GM15510 (cell line): Measurements from ENCODE around the gene MSH3.

Source experiments
- POLR2A ChIP-seq: IDR thresholded peaks from 3 replicates; pipeline ENCODE4 v1.6.1; 2011; ENCODE audit warnings: borderline replicate concordance; ENCODE audit not compliant: insufficient read length; ENCODE audit errors: extremely low read depth

Gene MSH3

DNA sequence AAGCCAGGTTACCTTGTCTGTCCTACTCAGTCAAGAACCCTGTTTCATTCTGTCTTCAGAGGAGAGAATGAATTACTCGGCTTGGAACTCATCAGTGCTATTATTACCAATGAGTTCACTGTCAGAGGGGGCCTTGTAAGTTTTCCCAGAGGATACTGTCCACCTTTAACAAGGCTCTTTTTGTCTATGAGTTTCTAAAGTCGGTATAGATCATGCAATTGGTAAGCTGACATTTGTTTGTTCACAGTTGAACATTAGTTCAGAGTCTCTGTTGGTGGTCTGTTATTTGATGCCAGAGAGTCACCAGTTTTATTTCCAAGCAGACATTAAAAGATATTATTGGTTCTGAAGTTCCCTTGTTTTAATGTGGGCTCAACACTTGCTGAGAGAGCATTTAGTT is 58.5 kb downstream of the MSH3 start:
- no peak for TF ChIP-seq POLR2A

DNA sequence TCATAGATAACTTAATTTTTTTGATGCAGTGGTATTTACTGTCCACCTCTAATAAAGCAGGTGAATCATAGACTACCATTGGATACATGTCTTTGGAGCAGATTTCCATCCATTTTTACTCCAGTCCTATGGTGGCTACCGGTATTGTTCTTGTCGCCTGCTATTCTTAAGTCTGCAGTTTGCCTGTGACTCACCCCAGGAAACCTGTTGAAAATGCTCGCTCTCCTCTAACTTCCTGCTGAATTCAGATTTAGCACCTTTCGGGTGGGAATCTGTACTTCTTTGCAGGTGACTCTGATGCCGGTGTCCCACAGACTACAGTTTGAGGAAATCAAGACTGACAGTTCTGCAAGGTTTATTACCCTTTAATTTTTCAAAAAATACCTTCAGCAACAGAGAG is 59.2 kb downstream of the MSH3 start:
- TF ChIP-seq POLR2A = no peak

DNA sequence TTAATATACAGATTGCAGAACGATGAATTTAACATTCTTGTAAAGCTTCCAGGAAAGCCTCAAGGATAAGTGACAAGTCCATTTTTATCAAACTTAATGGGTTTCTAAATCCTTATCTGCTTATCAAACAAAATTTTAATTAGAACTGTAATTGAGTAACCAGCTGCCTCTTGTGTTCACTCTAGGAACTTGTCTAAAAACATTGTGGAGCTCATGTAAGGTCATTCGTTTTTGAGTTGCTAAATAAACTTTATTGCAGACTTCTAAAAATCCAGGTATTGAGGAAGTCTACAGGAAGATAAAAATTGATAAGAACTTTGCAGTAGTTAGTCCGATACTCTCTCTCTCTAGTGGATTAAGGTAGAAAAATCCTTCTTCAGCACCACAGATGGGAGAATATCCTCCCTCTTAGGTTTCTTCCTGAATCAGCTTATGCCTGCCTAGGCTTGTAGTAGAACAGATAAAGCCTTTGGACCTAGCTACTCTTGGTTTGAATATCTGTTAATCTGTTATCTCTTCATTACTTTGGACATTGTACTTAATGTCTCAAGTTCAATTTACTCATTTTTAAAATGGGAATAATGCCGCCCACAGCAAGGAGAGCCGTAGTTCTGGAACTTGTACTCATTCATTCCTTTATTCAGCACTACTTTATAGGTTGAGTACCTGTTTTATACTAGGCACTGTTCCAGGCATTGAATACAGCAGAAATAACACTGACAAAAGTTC is 60.3 kb downstream of the MSH3 start:
- TF ChIP-seq POLR2A = no peak

DNA sequence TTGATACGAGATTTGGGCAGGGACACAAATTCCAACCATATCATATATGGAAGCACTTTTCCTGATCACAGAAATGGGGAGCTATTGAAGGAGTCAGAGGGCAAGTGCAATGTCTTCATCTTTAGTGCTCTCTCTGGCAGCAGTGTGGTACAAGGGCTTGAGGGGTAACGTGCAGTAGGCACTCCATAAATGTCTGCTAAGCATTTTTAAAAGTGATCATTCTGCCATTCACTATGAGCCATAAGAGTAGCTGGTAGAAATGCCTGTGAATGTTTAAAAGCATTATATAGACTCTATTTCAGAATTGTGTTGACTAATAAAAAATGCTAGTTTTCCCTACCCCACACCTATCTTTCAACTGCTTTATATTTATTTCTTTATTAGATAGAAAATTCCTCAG is 61.4 kb downstream of the MSH3 start:
- TF ChIP-seq POLR2A = no peak

DNA sequence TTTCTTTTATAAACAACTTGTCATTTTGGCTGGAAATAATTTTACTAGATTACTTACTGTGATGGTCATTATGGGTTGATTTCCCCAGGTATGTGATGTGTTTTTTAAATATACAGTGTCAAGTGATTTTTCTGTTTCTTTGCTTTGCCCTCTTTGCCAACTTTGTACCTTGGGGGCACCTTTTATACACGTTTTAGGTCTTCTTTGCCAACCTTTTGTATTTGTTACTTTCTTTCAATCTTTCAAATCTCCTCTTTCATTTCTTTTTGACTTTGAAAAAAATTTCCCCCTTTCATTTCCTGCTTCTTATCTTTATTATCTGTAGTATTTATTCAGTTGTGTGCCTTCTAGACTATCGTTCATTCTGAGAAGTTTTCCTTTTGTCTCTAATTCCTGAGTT is 65.7 kb downstream of the MSH3 start:
- no peak for TF ChIP-seq POLR2A

DNA sequence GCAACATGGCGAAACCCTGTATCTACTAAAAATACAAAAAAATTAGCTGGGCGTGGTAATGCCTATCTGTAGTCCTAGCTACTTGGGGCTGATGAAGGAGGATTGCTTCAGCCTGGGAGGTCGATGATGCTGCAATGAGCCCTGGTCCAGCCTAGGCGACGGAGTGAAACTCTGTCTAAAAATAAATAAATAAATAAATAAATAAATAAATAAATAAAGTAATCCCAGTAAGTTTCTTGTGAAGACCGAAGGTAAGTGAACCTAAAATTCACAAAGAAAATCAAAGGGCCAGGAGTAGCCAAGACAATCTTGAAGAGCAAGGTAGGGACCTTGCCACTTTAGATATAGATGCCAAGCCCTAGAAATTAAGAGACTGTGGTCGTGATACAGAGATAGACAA is 68.5 kb downstream of the MSH3 start:
- no peak for TF ChIP-seq POLR2A

DNA sequence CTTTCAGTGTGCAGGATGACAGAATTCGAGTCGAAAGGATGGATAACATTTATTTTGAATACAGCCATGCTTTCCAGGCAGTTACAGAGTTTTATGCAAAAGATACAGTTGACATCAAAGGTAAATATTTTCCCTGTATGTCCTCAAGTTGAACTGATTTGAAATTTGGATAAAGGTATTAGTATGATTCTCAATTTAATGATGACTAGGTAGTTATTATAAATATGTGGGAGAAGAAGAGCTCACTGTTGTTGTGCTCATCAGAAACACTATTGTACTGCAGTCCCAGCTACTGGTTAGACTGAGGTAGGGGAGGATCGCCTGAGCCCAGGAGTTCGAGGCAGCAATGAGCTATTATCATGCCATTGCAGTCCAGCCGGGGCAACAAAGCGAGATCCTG is 71.0 kb downstream of the MSH3 start:
- TF ChIP-seq POLR2A = no peak

DNA sequence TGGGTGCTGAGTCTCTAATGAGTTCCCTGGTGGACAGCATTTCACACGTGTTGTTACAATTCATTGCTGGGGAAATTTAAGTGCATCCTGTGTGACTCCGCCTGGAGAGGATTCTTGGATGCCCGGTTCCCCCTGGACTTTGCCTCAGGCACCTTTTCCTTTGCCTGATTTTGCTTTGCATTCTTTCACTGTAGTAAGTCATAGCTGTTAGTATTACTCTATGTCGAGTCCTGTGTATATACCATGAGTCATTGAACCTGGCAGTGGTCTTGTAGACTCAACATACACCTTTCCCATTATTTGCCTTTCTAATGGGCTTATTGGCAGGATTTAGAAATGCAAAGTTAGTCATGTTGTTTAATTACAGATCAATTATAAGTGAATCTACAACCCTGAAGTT is 82.3 kb downstream of the MSH3 start:
- TF ChIP-seq POLR2A = no peak

DNA sequence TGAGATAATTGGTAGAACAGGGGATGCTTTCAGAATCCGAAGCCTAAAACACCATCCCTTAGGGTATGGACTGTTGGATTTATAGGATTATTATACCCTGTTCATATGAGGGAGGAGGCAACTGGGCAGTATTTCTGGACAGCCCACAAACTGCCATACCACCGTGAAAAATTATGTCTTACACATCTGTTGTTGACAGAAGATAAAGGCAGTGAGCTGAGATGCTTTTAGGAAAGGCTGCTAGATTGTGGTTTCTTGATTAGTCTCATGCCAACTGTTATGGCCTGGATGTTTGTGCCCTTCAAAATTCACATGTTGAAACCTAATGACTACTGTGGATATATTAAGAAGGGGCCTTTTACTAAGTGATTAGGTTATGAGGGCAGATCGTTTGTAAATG is 84.0 kb downstream of the MSH3 start:
- TF ChIP-seq POLR2A = no peak

DNA sequence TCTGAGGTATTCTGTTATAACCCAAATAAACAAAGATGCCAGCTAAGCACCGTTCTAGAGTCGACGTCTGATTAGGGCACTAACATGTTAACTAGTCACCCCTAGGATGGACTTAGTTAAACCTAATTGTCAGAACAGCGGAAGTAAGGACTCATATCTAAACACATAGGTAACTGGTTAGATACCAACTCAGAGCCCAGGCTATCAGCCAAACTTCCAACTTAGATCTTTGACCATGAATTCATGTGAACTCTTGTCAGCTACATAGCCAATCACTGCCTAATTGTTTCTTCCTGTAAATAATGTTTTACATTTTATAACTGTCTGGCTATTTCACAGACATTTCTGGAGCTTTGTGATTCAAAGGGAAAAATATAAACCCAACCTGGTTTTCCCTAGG is 84.6 kb downstream of the MSH3 start:
- TF ChIP-seq POLR2A = no peak

DNA sequence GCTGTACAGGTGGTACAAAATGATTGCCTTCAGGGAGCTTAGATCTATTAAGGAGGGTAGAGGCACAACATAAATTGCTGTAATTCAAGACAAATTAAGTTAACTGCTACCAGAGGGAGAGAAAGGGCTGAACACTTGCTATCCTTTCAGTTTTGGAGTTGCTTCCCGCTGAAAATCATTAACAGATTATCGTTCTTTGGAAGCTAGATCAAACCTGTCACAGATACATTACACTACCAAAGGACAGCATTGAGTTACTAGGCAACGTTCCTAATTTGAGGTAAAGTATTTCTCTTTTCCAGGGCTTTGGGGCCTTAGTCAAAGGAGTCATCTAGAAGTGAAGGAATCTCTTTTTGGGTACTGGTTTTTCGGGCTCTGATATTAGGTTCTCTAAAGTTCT is 85.0 kb downstream of the MSH3 start:
- no peak for TF ChIP-seq POLR2A

DNA sequence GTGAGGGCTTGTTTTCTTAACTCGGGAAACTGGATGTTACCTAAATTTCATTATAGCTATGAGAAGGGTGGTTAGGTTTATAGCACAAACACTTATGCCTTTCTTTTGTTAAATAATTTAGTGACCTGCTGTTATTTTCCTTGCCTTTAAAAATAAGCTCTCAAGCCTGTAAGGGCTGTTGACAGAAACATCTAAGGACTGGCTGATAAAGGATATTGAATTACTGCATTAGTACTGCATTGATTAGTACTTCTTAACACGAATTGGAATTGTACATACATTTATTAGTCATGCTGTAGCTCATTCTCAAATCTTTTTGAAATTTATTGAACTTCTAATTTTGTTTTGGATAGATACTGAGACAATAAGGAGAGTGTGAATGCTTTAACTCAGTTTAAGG is 85.4 kb downstream of the MSH3 start:
- TF ChIP-seq POLR2A = no peak

DNA sequence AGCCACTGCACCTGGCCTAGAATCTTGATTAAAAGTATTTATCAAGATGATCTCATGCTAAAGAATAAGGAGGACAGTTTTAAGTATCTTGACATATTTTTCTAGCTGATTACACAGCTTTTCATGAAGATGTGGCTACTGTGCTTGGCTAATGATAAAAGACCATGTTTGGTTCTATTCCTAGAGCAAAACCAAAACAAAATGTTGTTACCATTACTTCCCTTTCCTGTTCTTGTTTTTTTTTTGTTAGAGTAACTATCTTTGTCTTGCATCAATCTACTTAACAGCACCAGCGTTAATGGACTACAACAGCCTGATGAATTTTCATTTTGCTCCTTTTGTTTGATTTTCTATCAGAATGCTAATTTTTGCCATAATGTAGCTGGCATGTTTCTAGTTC is 86.5 kb downstream of the MSH3 start:
- no peak for TF ChIP-seq POLR2A

DNA sequence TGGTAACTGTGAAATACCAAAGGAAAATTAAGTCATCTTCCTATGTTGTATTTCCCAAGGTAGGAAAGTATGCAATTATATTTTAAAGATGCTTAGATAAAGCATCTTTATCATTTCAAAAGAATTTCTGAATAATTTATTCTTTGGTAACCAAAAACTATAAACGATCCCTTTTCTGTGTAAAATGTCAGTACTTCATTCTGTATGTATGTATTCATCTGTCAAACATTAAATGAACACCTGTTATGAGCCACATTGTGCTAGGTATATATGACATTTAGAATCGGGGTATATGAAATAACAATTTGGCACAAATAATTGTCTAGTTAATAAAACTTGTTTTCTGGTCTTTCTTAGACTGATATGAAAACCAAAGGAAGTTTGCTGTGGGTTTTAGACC is 89.7 kb downstream of the MSH3 start:
- no peak for TF ChIP-seq POLR2A

DNA sequence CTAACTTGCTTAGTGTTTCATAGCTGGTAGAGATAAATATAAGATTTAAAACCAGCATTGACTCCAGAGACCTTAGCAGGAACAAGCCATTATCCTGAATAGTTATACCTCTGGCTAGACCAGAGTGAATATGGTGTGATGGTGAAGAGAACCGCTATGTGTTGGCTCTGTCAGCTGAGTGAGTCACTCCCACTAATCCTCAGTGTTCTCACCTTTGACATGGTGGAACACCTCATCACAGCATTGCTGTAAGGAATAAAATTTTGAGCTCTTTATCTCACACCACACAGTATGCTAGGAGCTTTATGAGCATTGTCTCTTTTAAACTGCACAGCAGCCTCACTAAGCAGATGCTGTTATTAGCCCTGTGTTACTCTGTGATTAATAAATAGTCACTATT is 91.0 kb downstream of the MSH3 start:
- TF ChIP-seq POLR2A = no peak

DNA sequence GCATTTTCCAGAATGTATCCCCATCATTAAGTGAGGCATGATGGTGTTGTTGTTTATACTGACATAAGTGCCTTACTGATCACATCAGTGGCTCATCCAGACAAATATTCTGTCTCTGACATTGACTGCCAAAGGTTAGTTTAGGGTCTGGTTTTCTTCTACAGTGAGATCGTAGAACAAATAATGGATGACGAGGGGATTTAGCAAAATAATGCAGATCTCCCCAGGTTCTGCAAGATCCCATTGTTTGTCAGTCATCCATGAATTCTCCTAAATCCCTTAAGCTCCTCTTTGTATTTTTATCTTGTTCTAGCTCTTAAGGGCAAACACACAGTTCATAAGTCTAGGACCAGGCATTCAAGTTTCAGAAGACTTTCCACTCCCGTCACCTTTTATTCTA is 93.5 kb downstream of the MSH3 start:
- TF ChIP-seq POLR2A = no peak

DNA sequence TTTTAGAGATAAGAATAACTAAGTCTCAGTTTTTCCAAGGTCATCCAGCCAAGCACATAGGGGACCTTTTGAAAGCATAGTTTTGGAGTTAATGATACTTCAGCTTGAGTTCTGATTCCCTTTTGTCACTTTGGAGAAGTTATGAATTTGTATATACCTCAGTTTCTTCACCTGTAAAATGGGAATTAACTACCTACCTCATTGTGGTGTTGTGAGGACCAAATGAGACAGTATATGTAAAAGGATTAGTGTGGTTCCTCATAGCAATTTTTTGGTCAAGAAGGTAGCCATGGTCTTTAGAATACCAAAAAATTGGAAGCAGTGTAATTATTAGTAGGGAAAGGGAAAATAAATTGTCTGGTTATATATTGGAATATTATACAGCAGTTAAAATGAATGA is 98.0 kb downstream of the MSH3 start:
- TF ChIP-seq POLR2A = no peak

DNA sequence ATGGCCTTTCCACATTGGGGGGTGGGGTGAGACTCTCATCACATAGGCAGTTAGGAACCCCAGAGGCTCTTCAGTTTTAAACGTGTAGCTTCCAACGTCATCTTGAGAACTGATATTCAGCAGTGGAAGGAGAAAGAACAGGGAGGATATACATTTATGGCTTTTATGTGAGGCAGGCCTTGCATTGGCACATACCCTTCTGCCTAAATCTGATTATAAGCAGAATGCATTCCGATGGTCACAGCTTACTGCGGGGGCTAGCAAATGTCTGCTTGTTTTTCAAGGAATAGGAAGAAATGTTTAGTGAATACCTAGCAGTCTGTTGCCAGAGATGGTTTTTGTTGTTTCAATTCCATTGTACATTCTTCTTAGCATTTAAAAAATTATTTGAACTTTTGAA is 99.3 kb downstream of the MSH3 start:
- no peak for TF ChIP-seq POLR2A

DNA sequence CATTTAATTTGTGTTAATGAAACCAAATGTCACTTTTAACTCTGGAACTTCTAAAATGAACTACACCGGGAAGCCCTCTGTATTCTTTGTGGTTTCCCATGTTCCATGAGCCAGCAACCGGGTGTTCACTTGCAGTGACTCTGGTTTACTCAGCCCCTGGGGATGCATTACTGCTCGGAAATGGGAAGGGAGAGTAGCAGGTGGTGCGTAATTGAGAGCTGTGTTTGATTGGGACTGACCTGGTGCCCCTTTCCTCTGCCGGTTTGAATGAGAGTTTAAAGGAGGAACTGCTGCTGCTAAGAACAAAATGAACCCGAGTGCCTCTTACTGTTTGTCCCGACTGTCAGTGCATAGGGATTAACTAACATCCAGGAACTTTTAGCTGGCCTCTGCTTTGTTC is 100.4 kb downstream of the MSH3 start:
- no peak for TF ChIP-seq POLR2A
